NCI-H524 treated with DMSO at 0.1 percent for 48 hours (cell line): ENCODE data around the gene GTF2A1.
A peak's percentile ranks its signal among the peaks of the same experiment; 100 is the strongest.

Experiments used
- DNase-seq: peaks from one replicate; lab custom pipeline; 2025; lab: John Stamatoyannopoulos, UW

The GTF2A1 gene

GRCh38 chr14:81177225-81177624 lies 43.5 kb downstream of the GTF2A1 start:
- DNase-seq = no peak

GRCh38 chr14:81176241-81176640 lies 44.5 kb downstream of the GTF2A1 start:
- DNase-seq = no peak

GRCh38 chr14:81172881-81173280 lies 47.9 kb downstream of the GTF2A1 start:
- DNase-seq = no peak

GRCh38 chr14:81172353-81172752 lies 48.4 kb downstream of the GTF2A1 start:
- no peak for DNase-seq

GRCh38 chr14:81170829-81171195 lies 49.9 kb downstream of the GTF2A1 start:
- no peak for DNase-seq

- peak; percentile 89 for DNase-seq
Measured at GRCh38 chr14:81170104-81170828, 50.5 kb downstream of the GTF2A1 start.

- DNase-seq = no peak
Measured at GRCh38 chr14:81169711-81170103, 51.1 kb downstream of the GTF2A1 start.

GRCh38 chr14:81169267-81169666 lies 51.5 kb downstream of the GTF2A1 start:
- no peak for DNase-seq

- DNase-seq = no peak
Measured at GRCh38 chr14:81166121-81166520, 54.6 kb downstream of the GTF2A1 start.

GRCh38 chr14:81165188-81165587 lies 55.6 kb downstream of the GTF2A1 start:
- DNase-seq = no peak

- DNase-seq = peak; percentile 83
Measured at GRCh38 chr14:81164167-81164774, 56.5 kb downstream of the GTF2A1 start.

GRCh38 chr14:81162941-81163340 lies 57.8 kb downstream of the GTF2A1 start:
- DNase-seq = no peak

GRCh38 chr14:81161749-81162148 lies 59.0 kb downstream of the GTF2A1 start:
- DNase-seq = no peak

- no peak for DNase-seq
Measured at GRCh38 chr14:81161088-81161487, 59.7 kb downstream of the GTF2A1 start.

- DNase-seq = no peak
Measured at GRCh38 chr14:81157431-81157830, 63.3 kb downstream of the GTF2A1 start.

GRCh38 chr14:81153187-81153586 lies 67.6 kb downstream of the GTF2A1 start:
- no peak for DNase-seq

- no peak for DNase-seq
Measured at GRCh38 chr14:81148635-81149034, 72.1 kb downstream of the GTF2A1 start.

- no peak for DNase-seq
Measured at GRCh38 chr14:81147140-81147897, 73.4 kb downstream of the GTF2A1 start.

- no peak for DNase-seq
Measured at GRCh38 chr14:81144824-81145603, 75.7 kb downstream of the GTF2A1 start.

- DNase-seq = no peak
Measured at GRCh38 chr14:81143793-81144192, 77.0 kb downstream of the GTF2A1 start.

GRCh38 chr14:81141426-81141825 lies 79.3 kb downstream of the GTF2A1 start:
- no peak for DNase-seq

GRCh38 chr14:81138429-81138828 lies 82.3 kb downstream of the GTF2A1 start:
- no peak for DNase-seq
